ENCODE results near the gene SEC23IP. TPM values are rescaled to one million over a fixed set of nuclear protein-coding genes. Genes with fewer than 3 reads are reported as not detected.

Gene SEC23IP
- total and polyA plus RNA-seq, 7 experiments from 2014 or later: 34.8 to 68.3 (median 45.1) TPM

Small RNA genes within 50 kb of the gene (microRNA-seq; reads per million reads assigned to microRNA genes)
- gene MIR4682 (ENCODE audit: borderline microRNAs expressed): not detected

Other genes with a start within 250 kb of the SEC23IP start
- gene BAG3, start 241.3 kb upstream of the SEC23IP start, total RNA-seq: 10 to 100 TPM; 21.9 to 44.5 (median 23.1) TPM
- 10 to 100 TPM; 17.3 to 64.3 TPM for gene BAG3, start 241.3 kb upstream of the SEC23IP start, polyA plus RNA-seq
- 10 to 100 TPM in 3 of 5 experiments, 1 to 10 TPM in 2; 8.5 to 12.1 (median 10.0) TPM for gene INPP5F, start 166.7 kb upstream of the SEC23IP start, total RNA-seq
- gene INPP5F, start 166.7 kb upstream of the SEC23IP start, polyA plus RNA-seq: 1 to 10 TPM; 3.4 to 3.5 TPM
- gene MCMBP, start 19.9 kb upstream of the SEC23IP start, total RNA-seq: 10 to 100 TPM; 30.5 to 82.8 (median 42.6) TPM
- 10 to 100 TPM; 47.6 to 67.7 TPM for gene MCMBP, start 19.9 kb upstream of the SEC23IP start, polyA plus RNA-seq

Measured in naive thymus-derived CD4-positive, alpha-beta T cell (primary cell).